ENCODE data around the gene GPSM1.

Gene GPSM1

DNA sequence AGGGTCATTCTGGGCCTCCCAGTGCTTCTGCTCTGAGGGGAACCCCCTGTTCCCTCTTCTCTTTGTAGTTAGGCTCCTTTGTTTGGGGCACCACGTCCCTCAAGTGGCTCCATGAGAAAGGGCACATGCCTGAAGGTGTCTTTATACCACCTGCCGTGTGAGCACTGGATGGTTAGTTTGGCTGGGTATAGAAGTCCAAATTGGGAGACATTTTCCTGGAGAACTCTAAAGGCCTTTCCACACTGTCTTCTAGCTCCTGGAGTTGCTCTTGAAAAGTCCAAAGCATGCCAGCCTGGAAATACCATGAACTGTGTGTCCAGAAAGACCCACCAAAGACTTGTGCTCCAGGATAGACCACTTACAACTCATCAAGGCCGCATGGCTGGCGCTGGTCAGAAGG, 12.4 kb upstream of the GPSM1 start:
- Histone ChIP-seq H3K4me3 (ENCODE audit: low read length, poor library complexity, severe bottlenecking) (no peak overlapping the region), H3K36me3 (ENCODE audit: insufficient read depth, low read length) (no peaks in the 10 kb centered on the region), H2AFZ (ENCODE audit: low read length) (no peak overlapping the region), H4K20me1 (ENCODE audit: insufficient read depth, low read length, poor library complexity, severe bottlenecking) (no peaks in the 10 kb centered on the region), H3K9me2 (replicated peaks; ENCODE audit: low read depth, low read length) (no peaks in the 10 kb centered on the region), H3K4me1 (ENCODE audit: insufficient read depth, low read length, poor library complexity, severe bottlenecking) (peaks cover 6% of the 10 kb centered on the region), H3K27me3 (ENCODE audit: insufficient read depth, low read length, poor library complexity, severe bottlenecking) (no peaks in the 10 kb centered on the region), H3K9ac (ENCODE audit: low read depth, low read length, poor library complexity, severe bottlenecking) (no peak overlapping the region), H3K4me2 (ENCODE audit: low read depth, low read length, poor library complexity, severe bottlenecking) (no peak overlapping the region), H3F3A (ENCODE audit: low read depth) (no peaks in the 10 kb centered on the region), H3K9me3 (ENCODE audit: insufficient read depth, low read depth, low read length) (no peaks in the 10 kb centered on the region; the same call in 1 of the 2 replicates), H3K79me2 (ENCODE audit: insufficient read depth, low read length) (no peaks in the 10 kb centered on the region)
- TF ChIP-seq, protein P1, sequence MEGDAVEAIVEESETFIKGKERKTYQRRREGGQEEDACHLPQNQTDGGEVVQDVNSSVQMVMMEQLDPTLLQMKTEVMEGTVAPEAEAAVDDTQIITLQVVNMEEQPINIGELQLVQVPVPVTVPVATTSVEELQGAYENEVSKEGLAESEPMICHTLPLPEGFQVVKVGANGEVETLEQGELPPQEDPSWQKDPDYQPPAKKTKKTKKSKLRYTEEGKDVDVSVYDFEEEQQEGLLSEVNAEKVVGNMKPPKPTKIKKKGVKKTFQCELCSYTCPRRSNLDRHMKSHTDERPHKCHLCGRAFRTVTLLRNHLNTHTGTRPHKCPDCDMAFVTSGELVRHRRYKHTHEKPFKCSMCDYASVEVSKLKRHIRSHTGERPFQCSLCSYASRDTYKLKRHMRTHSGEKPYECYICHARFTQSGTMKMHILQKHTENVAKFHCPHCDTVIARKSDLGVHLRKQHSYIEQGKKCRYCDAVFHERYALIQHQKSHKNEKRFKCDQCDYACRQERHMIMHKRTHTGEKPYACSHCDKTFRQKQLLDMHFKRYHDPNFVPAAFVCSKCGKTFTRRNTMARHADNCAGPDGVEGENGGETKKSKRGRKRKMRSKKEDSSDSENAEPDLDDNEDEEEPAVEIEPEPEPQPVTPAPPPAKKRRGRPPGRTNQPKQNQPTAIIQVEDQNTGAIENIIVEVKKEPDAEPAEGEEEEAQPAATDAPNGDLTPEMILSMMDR (conservative IDR thresholded peaks at IDR 0.05; ENCODE audit: low read length): no peak
- no peak for TF ChIP-seq EZH2phosphoT487 (IDR thresholded peaks at IDR 0.05; ENCODE audit: borderline replicate concordance)

- TF ChIP-seq, protein P1 (conservative IDR thresholded peaks at IDR 0.05; ENCODE audit: low read length): no peak
- TF ChIP-seq EZH2phosphoT487 (IDR thresholded peaks at IDR 0.05; ENCODE audit: borderline replicate concordance): no peak
- Histone ChIP-seq H2AFZ (ENCODE audit: low read length) (no peak overlapping the region), H3K9me3 (ENCODE audit: insufficient read depth, low read depth, low read length) (no peaks in the 10 kb centered on the region; the same call in 1 of the 2 replicates), H3K4me2 (ENCODE audit: low read depth, low read length, poor library complexity, severe bottlenecking) (no peak overlapping the region), H4K20me1 (ENCODE audit: insufficient read depth, low read length, poor library complexity, severe bottlenecking) (no peaks in the 10 kb centered on the region), H3K9ac (ENCODE audit: low read depth, low read length, poor library complexity, severe bottlenecking) (no peak overlapping the region), H3K9me2 (replicated peaks; ENCODE audit: low read depth, low read length) (no peaks in the 10 kb centered on the region), H3K4me1 (ENCODE audit: insufficient read depth, low read length, poor library complexity, severe bottlenecking) (no peaks in the 10 kb centered on the region), H3F3A (ENCODE audit: low read depth) (no peaks in the 10 kb centered on the region), H3K79me2 (ENCODE audit: insufficient read depth, low read length) (no peaks in the 10 kb centered on the region), H3K27me3 (ENCODE audit: insufficient read depth, low read length, poor library complexity, severe bottlenecking) (no peaks in the 10 kb centered on the region), H3K4me3 (ENCODE audit: low read length, poor library complexity, severe bottlenecking) (no peak overlapping the region), H3K36me3 (ENCODE audit: insufficient read depth, low read length) (no peaks in the 10 kb centered on the region)
Observed at GRCh38 chr9:136316271-136316751, 11.0 kb upstream of the GPSM1 start.

- Histone ChIP-seq H3K27me3 (ENCODE audit: insufficient read depth, low read length, poor library complexity, severe bottlenecking) (no peaks in the 10 kb centered on the region), H3K79me2 (ENCODE audit: insufficient read depth, low read length) (no peaks in the 10 kb centered on the region), H3K4me1 (ENCODE audit: insufficient read depth, low read length, poor library complexity, severe bottlenecking) (no peaks in the 10 kb centered on the region), H2AFZ (ENCODE audit: low read length) (no peak overlapping the region), H3K4me3 (ENCODE audit: low read length, poor library complexity, severe bottlenecking) (no peak overlapping the region), H4K20me1 (ENCODE audit: insufficient read depth, low read length, poor library complexity, severe bottlenecking) (no peaks in the 10 kb centered on the region), H3K9me2 (replicated peaks; ENCODE audit: low read depth, low read length) (no peaks in the 10 kb centered on the region), H3F3A (ENCODE audit: low read depth) (no peaks in the 10 kb centered on the region), H3K9me3 (ENCODE audit: insufficient read depth, low read depth, low read length) (no peaks in the 10 kb centered on the region; the same call in 1 of the 2 replicates), H3K36me3 (ENCODE audit: insufficient read depth, low read length) (no peaks in the 10 kb centered on the region), H3K9ac (ENCODE audit: low read depth, low read length, poor library complexity, severe bottlenecking) (no peak overlapping the region), H3K4me2 (ENCODE audit: low read depth, low read length, poor library complexity, severe bottlenecking) (no peak overlapping the region)
- TF ChIP-seq, protein P1 (conservative IDR thresholded peaks at IDR 0.05; ENCODE audit: low read length): no peak
- no peak for TF ChIP-seq EZH2phosphoT487 (IDR thresholded peaks at IDR 0.05; ENCODE audit: borderline replicate concordance)
Observed at GRCh38 chr9:136316896-136317676, 10.3 kb upstream of the GPSM1 start.
